HK-2 (cell line): Measurements from ENCODE around the gene PMEPA1.

Source experiments
- DNase-seq: peaks from one replicate; pipeline ENCODE4 v3.0.0-alpha.2; 2018; ENCODE audit not compliant: unreplicated experiment

PMEPA1 gene

DNA sequence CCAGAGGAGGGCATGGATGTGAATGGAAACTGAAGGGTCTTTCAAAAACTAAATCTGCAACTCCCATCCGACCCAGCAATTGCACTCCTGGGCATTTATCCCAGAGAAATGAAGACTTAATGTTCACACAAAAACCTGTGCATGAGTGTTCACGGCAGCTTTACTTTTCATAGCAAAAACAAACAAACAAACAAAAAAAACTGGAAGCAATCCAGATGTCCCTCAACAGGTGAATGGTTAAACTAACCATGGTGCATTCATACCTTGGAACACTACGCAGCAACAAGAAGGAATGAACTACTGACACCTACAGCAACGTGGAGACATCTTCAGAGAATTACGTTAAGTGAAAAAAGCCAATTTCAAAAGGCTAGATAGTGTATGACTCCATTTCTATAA is 32.2 kb downstream of the PMEPA1 start:
- DNase-seq = no peak

DNA sequence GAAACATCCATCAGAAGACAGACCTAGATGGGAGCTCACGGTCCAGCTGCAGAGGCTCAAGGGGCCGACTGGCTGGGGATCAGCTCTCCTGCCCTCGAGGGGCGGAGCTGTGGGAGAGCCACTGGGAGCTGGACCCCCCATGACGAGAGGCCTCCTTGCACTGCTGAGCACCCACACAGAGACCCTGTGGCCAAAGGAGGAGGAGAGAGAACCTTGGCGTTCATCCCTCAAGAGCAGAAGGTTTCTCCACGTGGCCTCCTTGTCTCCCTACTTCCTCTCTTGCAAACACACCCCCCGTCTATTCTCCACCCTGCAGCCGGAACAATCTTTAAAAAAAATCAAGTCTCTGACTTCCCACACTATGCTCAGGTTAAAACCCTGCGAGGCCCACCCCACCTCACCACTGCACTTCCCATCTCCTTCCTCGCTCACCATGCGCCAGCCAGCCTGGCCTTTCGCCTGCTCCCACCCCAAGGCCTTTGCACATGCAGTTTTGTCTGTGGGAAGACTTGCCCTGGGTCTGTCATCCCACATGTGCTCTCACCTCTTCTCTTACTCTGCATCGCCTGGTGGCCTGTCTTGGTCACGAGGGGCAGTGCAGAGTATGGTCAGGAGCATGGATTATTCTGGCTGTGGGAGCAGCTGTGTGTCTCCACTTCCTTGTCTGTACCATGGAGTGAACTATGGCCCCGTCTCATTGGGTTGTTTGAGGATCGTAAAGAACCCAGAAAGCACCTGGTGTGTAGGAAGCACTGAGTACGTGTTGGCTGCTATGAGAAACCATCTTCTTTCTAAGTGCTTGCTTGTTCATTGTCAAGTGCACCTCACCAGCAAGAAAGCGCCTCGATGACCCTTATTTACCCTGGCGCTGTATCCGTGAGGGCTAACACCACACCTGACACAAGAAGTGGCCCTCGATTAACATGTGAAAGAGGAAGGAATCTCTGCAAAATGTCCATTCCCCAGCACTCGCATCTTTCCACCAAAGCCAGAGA is 32.9 kb downstream of the PMEPA1 start:
- no peak for DNase-seq

DNA sequence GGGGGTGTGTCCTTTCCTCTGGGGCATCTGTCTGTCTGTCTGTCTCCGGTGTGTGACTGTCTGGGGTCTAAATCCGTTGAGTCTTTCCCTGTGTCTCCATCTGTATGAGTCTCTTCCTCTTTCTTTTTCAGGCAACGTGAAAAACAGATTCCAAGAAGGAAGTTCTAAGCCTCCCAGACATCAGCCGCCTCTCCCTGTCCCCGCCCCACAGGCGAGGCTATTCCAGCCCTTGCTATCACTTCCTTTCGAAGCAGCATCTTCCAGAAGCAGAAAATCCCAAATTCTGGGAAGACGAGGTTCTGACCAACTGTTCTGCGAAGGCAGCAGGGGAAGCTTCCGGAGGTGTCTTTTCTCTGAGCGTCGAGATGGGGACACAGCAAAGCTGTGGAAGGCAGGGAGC is 34.0 kb downstream of the PMEPA1 start:
- no peak for DNase-seq

DNA sequence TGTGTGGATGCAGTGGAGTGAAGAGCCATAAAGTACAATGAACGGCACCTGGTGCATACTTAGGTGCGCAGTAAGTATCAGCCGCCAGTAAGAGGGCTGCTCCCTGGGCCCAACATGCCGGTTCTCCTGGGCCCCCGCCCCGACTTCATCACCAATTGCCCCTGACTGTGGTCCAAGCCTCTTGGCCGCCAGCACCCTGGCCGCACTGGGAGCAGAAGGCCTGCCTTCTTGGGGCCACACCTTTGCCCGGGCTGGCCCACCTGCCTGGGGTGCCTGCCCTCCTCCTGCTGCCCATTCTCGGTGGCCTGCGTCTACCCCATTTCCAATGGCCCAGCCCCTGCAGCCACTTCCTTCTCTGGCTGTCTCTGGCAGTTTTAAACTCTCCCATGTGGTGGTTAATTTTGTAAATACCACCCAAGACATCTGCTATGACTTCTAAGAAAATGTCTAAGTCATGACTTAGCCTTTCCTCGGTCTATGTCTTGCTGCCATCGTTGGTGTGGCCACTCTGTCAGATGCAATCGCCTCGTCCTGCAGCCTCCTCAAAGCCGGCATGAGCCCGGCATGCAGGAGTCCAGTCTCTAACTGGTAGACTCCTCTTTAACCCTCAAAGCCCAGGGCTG is 36.8 kb downstream of the PMEPA1 start:
- no peak for DNase-seq

DNA sequence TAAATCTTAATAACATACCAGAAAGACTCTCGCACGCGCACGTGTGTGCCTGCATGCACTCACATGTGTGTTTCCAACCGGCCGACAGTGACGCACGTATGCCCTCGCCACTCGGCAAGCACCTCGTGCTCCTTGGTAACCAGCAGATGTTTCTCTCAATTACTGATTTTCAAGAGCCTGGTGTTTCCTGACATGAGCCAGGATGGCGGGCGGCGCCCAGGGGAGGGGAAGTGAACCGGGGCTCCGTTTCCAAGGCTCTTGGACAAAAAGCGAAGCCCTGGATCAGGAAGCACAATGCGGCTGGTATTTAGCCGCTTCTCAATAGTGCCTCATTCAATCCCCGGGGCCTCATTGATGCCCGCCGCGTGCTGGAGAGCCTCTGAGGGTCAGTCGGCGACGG is 37.7 kb downstream of the PMEPA1 start:
- no peak for DNase-seq

DNA sequence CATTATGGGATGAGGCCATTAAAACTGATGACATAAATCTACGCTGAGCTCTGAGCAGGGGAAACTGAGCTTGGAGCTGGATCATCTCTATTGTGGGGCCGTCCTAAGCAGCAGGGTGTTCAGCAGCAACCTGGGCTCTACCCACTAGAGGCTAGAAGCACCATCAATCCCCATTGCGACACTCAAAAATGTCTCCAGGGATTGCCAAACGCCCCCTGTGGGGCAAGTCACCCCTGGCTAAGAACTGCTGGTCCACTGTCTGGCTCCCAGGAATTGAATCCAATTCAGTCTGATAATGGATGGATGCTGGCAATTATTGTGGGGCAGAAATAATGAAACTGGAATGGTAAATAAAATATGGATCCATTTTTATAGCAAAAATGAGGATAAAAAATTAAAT is 38.2 kb downstream of the PMEPA1 start:
- no peak for DNase-seq

DNA sequence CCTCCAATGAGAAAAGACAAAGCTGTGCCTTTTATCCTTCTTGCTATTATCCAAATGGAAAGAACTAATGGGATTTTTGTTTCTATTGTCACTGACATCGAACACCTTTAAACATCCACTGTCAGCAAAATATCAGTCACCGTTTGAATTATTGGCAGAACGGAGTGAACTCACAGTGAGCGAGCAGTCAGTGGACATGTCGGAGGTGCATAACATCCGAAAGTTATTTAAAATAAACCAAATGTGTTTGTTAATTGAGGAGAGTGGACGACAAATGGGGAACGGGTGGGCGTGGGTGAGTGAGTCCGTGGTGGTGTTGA is 38.8 kb downstream of the PMEPA1 start:
- DNase-seq = no peak

DNA sequence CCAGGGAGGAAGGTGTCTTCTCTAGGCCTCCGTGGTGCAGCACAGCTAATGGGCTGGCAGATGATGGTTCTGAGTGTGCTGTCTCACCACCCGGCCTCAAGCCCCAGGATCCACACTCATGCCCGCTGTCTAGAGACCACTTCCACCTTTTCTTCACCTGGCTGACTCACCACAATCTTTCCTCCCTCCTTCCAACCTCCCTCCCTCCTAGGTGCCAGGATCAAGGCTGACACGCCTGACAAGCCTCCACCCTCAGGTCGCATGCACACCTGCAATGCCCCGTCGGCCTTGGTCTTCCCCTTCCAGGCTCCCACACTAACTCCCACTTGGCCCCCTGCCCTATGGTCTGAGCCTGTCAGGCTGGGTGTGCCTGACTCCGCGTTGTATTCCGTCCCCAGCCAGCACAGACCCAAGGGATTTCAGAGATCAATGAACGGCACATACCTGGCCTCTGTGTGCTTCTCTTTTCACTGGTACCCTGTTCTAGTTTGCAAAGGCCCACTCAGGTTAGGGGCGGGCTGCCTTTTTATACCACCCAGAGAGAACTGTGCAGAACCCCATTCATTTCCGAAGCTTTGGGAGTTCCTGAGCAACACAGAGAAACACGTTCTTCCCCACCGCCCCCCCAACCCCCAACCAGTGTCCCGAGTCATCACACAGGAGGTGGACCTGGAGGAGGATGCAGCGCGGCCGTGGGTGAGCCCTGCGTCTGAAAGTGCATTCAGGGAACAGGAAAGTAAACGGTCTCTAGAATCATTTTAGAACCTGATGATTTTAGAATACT is 39.3 kb downstream of the PMEPA1 start:
- no peak for DNase-seq

DNA sequence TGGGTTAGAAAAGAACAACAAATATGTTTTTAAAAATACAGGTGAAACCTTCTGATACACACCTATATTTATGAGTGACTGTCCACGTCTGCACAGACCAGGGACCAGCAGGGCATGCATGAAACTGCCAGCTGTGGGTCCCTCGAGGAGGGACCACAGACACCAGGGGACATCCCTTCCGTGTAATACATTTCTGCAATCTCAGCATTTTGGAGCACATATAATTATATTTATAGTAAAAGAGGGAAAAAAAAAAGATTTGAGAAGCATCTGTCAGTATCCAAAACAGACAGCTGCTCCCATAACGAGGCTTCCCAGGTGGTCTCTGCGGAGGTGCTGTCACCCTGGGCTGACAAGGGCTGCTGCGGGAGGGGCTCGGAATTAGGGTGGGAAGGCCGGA is 40.2 kb downstream of the PMEPA1 start:
- no peak for DNase-seq

DNA sequence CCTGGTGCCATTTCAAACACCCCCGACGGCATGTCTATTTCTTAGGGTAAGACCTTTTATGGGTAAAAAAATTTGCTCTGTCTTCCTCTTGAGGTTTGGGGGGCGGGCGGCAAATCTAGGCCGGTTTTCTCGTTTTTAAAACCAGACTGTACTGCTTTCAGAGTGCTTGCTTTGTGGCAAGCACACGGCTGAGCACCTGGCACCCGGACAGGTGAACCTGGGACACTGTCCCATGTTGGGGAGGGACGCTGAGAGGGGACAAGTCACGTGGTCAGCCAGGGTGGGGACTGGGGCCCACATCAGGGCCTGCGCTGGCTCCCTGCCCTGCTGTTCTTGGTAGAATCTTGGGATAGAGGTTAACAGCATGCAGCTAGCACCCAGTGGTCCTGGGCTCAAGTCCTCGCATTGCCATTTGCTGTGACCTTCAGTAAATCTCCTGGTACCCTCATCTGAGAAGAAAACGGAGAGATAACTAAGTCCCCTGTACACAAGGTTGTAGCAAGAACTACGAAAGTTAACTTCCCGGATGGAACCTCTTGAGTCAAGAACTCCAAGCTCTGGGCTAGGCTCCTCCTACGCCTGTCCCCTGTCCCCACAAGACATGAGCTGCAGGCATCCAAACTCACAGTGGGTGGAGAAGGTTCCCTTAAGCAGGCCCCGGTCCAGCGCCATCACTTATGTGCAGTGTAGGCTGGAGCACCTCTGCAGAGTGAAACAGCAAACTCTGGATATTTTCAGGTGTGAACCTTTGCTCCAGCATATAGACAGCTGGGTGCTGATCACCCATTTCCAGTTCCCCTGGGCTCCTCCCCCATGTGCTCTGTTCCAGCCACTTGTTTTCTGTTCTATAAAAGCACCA is 41.7 kb downstream of the PMEPA1 start:
- DNase-seq = no peak

DNA sequence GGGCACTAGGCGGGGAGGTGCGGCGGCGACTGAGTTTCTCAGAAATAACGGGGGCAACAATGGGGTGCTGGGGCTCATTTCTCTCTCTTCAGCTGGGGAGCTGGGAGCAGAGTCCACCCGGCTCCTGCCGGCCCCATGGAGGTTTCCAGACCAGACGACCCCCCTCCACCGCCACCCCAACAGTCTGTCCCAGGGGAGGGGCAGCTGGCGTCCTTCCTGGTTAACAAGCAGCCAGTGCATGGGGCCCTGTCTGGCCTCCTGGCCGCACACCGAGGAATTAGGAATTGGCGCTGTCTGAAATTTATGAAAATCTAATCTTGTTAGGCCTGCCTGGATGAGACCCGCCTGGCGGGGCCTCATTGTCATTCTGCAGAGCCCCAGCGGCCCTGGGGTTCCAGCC is 42.4 kb downstream of the PMEPA1 start:
- no peak for DNase-seq

DNA sequence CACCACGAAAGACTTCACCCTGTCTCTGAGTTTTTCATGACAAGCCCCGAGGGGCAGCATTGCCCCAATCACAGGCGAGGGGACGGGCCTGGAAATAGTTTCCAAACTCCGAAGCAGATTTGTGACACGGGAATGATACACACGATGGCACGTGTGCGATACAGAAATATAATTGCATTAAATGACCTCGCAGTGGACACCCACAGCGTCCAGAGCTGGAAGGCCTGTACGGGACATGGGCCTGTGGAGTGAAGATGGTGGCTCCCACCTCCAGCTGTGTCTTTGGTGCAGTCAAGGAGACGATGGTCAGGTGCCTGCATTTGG is 43.0 kb downstream of the PMEPA1 start:
- no peak for DNase-seq

DNA sequence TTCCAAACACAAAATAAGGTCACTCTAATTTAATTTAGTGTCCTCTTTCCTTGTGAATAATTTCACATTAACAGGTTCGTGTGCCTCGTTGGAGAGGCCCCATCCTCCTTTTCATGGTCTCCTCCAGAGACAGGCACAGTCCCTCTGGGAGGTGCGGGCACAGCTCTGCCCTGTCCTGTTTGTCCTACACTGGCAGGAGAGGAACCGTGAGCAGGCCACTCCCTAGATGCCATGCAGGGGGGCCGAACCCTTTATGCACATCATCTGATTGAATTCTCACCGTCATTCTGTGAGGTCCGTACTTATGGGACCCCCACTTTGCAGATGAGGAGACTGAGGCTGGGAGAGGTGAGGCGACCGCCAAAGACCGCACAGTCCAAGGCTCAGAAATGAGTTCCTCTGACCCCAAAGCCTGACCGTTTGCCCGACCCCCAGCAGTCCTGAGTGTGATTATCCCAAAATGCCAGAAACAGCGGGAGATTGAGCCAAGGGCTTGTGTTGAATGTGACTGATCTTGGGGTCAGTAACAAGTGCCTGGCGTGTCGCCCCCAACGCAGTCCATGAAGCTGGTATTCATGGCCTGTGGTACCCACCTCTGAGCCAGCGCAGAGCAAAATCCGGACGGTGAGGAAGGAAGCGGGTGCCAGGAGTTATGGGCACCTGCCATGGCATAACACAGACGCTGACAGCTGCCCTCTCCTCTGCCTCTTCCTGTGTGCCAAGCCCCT is 43.5 kb downstream of the PMEPA1 start:
- no peak for DNase-seq

DNA sequence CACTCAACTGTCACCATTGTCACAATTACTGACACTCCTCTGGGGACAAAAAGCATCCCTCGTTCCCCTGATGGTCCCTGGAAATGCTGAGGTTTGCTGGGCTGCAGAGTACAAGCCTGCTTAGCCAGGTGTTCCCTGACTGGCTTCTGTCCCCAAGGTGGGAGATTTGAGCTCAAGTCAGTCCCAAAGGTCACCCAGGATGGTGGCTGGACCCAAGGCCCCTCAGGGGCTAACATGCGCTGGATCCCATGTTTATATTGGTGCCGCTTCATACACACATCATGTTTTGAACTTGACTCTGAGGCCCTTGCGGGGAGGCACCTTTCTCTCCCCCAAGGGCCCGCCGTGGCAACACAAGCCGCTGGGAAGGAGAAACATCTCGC is 44.2 kb downstream of the PMEPA1 start:
- no peak for DNase-seq

DNA sequence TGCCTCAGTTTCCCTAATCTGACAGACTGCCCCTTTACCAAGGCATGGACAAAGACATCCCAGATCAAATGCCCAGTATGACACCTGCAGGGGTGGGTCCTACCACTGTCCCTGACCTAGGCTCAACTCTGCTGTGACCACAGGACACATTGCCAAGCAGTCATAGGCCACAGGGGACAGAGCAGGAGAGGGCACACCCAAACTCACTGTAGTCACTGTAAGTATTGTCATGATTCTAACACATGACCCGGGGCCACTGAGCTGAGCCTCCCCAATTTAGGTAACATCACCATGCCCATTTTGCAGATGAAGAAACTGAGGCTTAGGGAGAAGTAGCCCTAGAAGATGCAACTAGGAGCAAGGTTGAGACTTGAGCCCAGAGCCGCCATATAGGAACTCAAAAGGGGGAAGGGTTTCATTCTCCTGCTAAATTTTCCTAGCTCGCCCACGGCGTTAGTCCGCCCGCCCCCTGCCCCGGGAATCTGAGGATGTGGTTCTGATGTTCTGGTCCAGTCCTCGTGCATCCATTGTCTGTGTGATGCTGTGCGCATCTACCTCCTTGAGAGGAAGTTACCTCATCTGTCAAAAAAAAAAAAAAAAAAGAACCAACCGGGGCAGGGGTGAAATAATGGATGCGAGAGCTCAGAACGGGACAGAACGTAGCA is 44.8 kb downstream of the PMEPA1 start:
- DNase-seq = no peak

DNA sequence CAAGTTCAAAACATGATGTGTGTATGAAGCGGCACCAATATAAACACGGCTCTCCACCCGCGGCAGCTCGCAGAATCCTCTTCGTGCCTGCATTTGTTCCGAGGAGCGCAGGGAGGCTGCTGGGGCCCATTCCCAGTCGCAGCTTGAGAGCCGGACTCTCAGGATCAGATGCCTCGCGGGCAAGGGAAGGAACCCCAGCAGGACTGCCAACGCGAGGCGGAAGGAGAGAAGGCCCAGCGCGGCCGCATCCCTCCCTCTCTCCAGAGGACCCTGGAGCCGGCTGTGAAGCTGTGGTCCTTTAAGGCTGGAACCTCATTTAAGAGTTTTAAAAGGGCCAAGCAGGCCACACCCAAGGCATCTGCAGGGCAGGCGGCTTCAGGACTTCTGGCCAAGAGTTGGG is 45.3 kb downstream of the PMEPA1 start:
- no peak for DNase-seq

DNA sequence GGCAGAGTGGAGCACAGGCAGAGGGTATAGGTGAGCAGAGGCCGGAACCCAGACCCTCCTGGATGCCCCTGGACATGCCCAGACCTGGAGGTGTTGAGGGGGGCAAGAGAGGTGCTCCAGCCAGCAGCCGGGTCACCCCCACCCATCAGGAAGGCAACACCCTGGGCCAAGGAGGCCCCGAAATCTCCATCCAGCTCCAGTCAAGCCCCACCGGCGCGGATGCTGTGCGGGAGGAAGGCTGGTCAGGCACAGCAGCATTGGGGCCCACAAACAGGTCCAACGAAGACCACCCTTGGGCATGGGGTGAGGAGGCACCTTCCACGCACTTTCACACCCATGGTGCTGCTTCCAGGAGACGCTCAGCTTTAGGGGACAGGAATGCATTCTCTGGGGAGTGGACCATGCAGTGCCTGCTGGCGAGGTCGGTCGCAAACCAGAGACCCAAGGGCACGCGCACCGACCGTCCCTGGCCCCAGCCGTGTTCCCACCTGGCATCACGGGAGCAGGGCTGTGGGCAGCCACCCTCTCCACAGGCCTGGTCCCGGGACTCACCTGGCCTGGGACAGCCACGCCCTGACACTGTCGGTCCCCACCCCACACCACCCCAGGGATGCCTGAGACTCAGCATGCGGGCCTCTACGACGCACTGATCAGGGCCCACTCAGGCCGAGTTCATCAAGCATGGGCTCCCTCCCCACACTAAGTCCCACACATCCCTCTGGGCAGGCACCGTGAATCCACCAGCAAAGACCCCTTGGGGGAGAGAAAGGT is 45.9 kb downstream of the PMEPA1 start:
- DNase-seq = no peak

DNA sequence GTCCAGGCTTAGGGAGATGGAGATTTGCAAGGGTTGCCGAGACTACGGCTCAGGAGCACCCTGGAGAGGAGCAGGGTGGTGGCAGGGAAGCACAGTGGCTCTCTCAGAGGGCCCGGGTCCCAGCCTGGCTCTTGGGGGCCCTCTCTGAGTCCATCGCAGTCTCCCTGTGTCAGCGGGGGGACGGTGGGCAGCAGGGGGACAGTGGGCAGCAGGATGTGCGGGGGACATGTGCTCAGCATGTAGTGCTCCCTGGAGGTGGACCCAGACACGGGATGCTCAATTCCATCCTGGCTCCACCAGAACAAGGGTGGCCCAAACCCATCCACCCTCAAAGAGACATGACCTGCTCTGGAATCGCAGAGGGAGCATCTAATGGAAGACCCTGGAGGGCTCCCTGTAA is 46.6 kb downstream of the PMEPA1 start:
- DNase-seq = no peak

DNA sequence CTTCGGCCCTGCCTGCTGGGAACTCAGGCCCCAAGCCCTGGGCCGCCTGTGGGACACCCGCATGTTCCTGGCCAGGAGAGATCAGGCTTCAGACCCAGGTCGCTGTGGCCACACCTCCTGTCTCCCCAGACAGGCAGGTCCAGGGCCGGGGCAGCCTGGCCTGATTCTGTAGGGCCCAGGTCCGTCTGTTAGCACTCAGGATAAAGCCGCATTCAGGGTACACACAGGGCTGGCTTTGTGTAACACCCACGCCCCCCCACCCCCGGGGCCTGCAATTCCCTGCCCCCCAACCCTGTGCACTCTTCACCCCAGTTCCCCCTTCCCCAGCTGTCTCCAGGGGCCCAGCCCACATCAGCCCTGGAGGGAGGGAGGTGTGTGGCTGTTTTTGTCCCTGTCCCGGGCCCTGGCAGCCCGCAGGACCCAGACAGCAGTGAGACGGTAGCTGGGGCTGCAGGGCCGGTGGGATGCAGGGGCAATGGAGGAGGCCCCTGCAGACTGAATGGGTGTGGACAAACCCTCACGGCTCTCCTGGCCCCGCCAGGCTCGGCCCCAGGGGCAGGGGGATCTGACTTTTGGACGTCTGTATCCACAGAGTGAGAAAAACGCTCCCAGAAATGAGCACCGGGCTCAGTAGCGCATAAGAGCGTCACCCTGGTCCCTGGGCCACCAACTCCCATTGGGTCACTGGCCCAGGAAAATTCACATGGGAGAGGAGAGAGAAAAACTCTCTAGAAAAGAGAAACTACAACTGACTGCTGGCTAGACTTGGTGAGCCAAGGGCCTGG is 47.2 kb downstream of the PMEPA1 start:
- no peak for DNase-seq
